Measurements from ENCODE around the gene UMAD1.
"Not testable (repeated sequence)": the region's sequence is repeated elsewhere in the genome, so short reads cannot be mapped to it uniquely, and the experiment has no call there.

Gene UMAD1

GRCh38 chr7:7795630-7796121 lies 155.1 kb downstream of the UMAD1 start:
- no peak for DNase-seq (ENCODE audit: low read depth in 2 of 2)

- DNase-seq (ENCODE audit: low read depth in 2 of 2): no peak
Observed at GRCh38 chr7:7798510-7798909, 158.0 kb downstream of the UMAD1 start.

- DNase-seq (ENCODE audit: low read depth in 2 of 2): no peak
Observed at GRCh38 chr7:7799138-7799537, 158.6 kb downstream of the UMAD1 start.

- DNase-seq (ENCODE audit: low read depth in 2 of 2): no peak
Observed at GRCh38 chr7:7802531-7802930, 162.0 kb downstream of the UMAD1 start.

GRCh38 chr7:7803715-7804178 lies 163.2 kb downstream of the UMAD1 start:
- no peak for DNase-seq (ENCODE audit: low read depth in 2 of 2)

- DNase-seq (ENCODE audit: low read depth in 2 of 2): not testable (repeated sequence)
Observed at GRCh38 chr7:7804822-7805221, 164.3 kb downstream of the UMAD1 start.

GRCh38 chr7:7805511-7806153 lies 165.1 kb downstream of the UMAD1 start:
- no peak for DNase-seq (ENCODE audit: low read depth in 2 of 2)

- DNase-seq (ENCODE audit: low read depth in 2 of 2): no peak
Observed at GRCh38 chr7:7808156-7808555, 167.6 kb downstream of the UMAD1 start.

- DNase-seq (ENCODE audit: low read depth in 2 of 2): no peak
Observed at GRCh38 chr7:7808626-7809025, 168.1 kb downstream of the UMAD1 start.

- no peak for DNase-seq (ENCODE audit: low read depth in 2 of 2)
Observed at GRCh38 chr7:7810380-7810779, 169.8 kb downstream of the UMAD1 start.

- DNase-seq (ENCODE audit: low read depth in 2 of 2): no peak
Observed at GRCh38 chr7:7810826-7811225, 170.3 kb downstream of the UMAD1 start.

GRCh38 chr7:7812112-7812511 lies 171.6 kb downstream of the UMAD1 start:
- no peak for DNase-seq (ENCODE audit: low read depth in 2 of 2)

- DNase-seq (ENCODE audit: low read depth in 2 of 2): no peak
Observed at GRCh38 chr7:7815395-7815794, 174.8 kb downstream of the UMAD1 start.

- DNase-seq (ENCODE audit: low read depth in 2 of 2): no peak
Observed at GRCh38 chr7:7816084-7816483, 175.5 kb downstream of the UMAD1 start.

GRCh38 chr7:7816816-7817536 lies 176.4 kb downstream of the UMAD1 start:
- DNase-seq (ENCODE audit: low read depth in 2 of 2): no peak

GRCh38 chr7:7817748-7818147 lies 177.2 kb downstream of the UMAD1 start:
- no peak for DNase-seq (ENCODE audit: low read depth in 2 of 2)

- not testable (repeated sequence) for DNase-seq (ENCODE audit: low read depth in 2 of 2)
Observed at GRCh38 chr7:7818179-7818578, 177.6 kb downstream of the UMAD1 start.

GRCh38 chr7:7819442-7820247 lies 179.1 kb downstream of the UMAD1 start:
- DNase-seq (ENCODE audit: low read depth in 2 of 2): no peak

- DNase-seq (ENCODE audit: low read depth in 2 of 2): no peak
Observed at GRCh38 chr7:7820409-7820808, 179.9 kb downstream of the UMAD1 start.

- DNase-seq (ENCODE audit: low read depth in 2 of 2): no peak
Observed at GRCh38 chr7:7820939-7821338, 180.4 kb downstream of the UMAD1 start.

GRCh38 chr7:7821517-7821916 lies 181.0 kb downstream of the UMAD1 start:
- no peak for DNase-seq (ENCODE audit: low read depth in 2 of 2)

- DNase-seq (ENCODE audit: low read depth in 2 of 2): not testable (repeated sequence)
Observed at GRCh38 chr7:7825294-7825693, 184.7 kb downstream of the UMAD1 start.
